Measurements from ENCODE around the gene AMPH.
"Not testable (repeated sequence)": the region's sequence is repeated elsewhere in the genome, so short reads cannot be mapped to it uniquely, and the experiment has no call there.

Gene AMPH

GRCh38 chr7:38345299-38346172 is 285.6 kb downstream of the AMPH start:
- DNase-seq, result peak; percentile 91 to 97 (median 93)

- not testable (repeated sequence) for DNase-seq
Observed at GRCh38 chr7:38344741-38345140, 286.4 kb downstream of the AMPH start.

GRCh38 chr7:38342135-38342534 is 289.0 kb downstream of the AMPH start:
- not testable (repeated sequence) for DNase-seq

- DNase-seq, result peak; percentile 95 to 98 (median 96)
Observed at GRCh38 chr7:38341172-38341705, 289.9 kb downstream of the AMPH start.

- DNase-seq, result peak in 2 of 3 donors; percentile 25 to 27
Observed at GRCh38 chr7:38339953-38340819, 291.0 kb downstream of the AMPH start.

GRCh38 chr7:38336148-38336515 is 295.0 kb downstream of the AMPH start:
- DNase-seq, result not testable (repeated sequence)

- DNase-seq, result peak; percentile 99
Observed at GRCh38 chr7:38335492-38336147, 295.6 kb downstream of the AMPH start.

GRCh38 chr7:38335128-38335491 is 296.1 kb downstream of the AMPH start:
- peak; percentile 80 to 87 (median 84) for DNase-seq

GRCh38 chr7:38334163-38334562 is 297.0 kb downstream of the AMPH start:
- DNase-seq, result no peak

Data from suppressor macrophage treated with lipopolysaccharide for 1 hour (primary cell).